LNCAP (cell line): Measurements from ENCODE around the gene GREM2.

Experiments
- CTCF ChIP-seq: fragments of 450-650 bp; IDR thresholded peaks from 2 replicates; pipeline ENCODE4 v1.5.1; 2017; ENCODE audit warnings: mild to moderate bottlenecking

The GREM2 gene

GRCh38 chr1:240575981-240576662 lies 35.8 kb downstream of the GREM2 start:
- TF ChIP-seq CTCF = no peak

GRCh38 chr1:240572328-240572727 lies 39.6 kb downstream of the GREM2 start:
- no peak for TF ChIP-seq CTCF

- no peak for TF ChIP-seq CTCF
These were observed 40.2 kb downstream of the GREM2 start for GRCh38 chr1:240571782-240572181.

GRCh38 chr1:240567066-240567465 lies 44.9 kb downstream of the GREM2 start:
- no peak for TF ChIP-seq CTCF

- no peak for TF ChIP-seq CTCF
These were observed 49.2 kb downstream of the GREM2 start for GRCh38 chr1:240562779-240563178.

- TF ChIP-seq CTCF = no peak
These were observed 49.8 kb downstream of the GREM2 start for GRCh38 chr1:240562111-240562590.

GRCh38 chr1:240559781-240560180 lies 52.2 kb downstream of the GREM2 start:
- no peak for TF ChIP-seq CTCF

GRCh38 chr1:240555524-240555923 lies 56.4 kb downstream of the GREM2 start:
- TF ChIP-seq CTCF = no peak
